H1 (cell line): ENCODE results near the gene DNAJC6. TPM values are rescaled to one million over a fixed set of nuclear protein-coding genes. Genes with fewer than 3 reads are reported as not detected.
A peak's percentile ranks its signal among the peaks of the same experiment; 100 is the strongest.

Source experiments
- CHD1 ChIP-seq: IDR thresholded peaks from 2 replicates; pipeline ENCODE4 v1.6.1; 2012; ENCODE audit warnings: low read depth, low read length, improper control_type of control experiment
- E2F6 ChIP-seq: IDR thresholded peaks from 2 replicates; pipeline ENCODE4 v1.6.1; 2012; ENCODE audit warnings: inconsistent platforms
- HDAC2 ChIP-seq, 2 experiments: fragments of 300-600 bp in 1 of 2; sonication (generic) in 1 of 2; IDR thresholded peaks; 2 replicates each; pipeline ENCODE4 v1.6.1; 2011 to 2012; ENCODE audit warnings: low read depth in 2 of 2, low read length in 2 of 2, mild to moderate bottlenecking in 2 of 2, moderate library complexity in 2 of 2, borderline replicate concordance in 1 of 2, inconsistent platforms in 1 of 2
- KDM1A ChIP-seq: fragments of 200-600, 300-600 bp; sonication (generic); IDR thresholded peaks from 2 replicates; pipeline ENCODE4 v1.7.1; 2016; ENCODE audit warnings: mild to moderate bottlenecking, low read length, borderline replicate concordance
- RBBP5 ChIP-seq: IDR thresholded peaks from 2 replicates; pipeline ENCODE4 v1.7.1; 2012; ENCODE audit warnings: low read depth, mild to moderate bottlenecking, inconsistent platforms, low read length, moderate library complexity, borderline replicate concordance
- SIN3A ChIP-seq, 2 experiments: IDR thresholded peaks in 1 of 2; conservative IDR thresholded peaks in 1 of 2; 2 replicates each; pipeline ENCODE4 v1.6.1; 2011 to 2012; ENCODE audit warnings: low read length in 2 of 2, improper control_type of control experiment in 1 of 2, low read depth in 1 of 2, mild to moderate bottlenecking in 1 of 2
- SP2 ChIP-seq: IDR thresholded peaks from 2 replicates; pipeline ENCODE4 v1.6.1; 2012; ENCODE audit warnings: mild to moderate bottlenecking, low read length, inconsistent platforms
- TEAD4 ChIP-seq: IDR thresholded peaks from 2 replicates; pipeline ENCODE4 v1.6.1; 2012; ENCODE audit warnings: low read depth, low read length, inconsistent platforms, mixed read lengths
- polyA plus RNA-seq, 7 experiments: library from polyadenylated mRNA; depleted of rRNA in 3 of 7; stranded (reverse) in 5 of 7; unstranded in 2 of 7; fragments of >200 nt in 5 of 7; fragments of 200-250 nt in 2 of 7; gene quantifications; 1 replicate in 5 of 7; 2 replicates in 1 of 7; 4 replicates in 1 of 7; pipeline versions ENCODE4 v1.2.1 to v1.2.3, GENCODE V29; 2011 to 2013; ENCODE audit warnings: missing spikeins in 2 of 7, mixed read lengths in 2 of 7
- total RNA-seq: library from RNA; stranded (reverse); fragmentation: NEBNext Ultra II Directional; extraction: Animal tissue kit (Norgen Biotek cat#: 25700); gene quantifications from 2 replicates; pipeline ENCODE4 v1.2.1, GENCODE V29; 2021
- TF ChIP-seq, protein P1 (sequence below): fragments of 300-600 bp; sonication (generic); IDR thresholded peaks from 2 replicates; pipeline ENCODE4 v1.7.1; 2012; ENCODE audit warnings: low read length, moderate library complexity, mild to moderate bottlenecking, inconsistent platforms; ENCODE audit not compliant: insufficient replicate concordance

The DNAJC6 gene
- total and polyA plus RNA-seq, 2 of the 8 experiments (the other 6 are each of a cell fraction or from before 2014, with no cell fraction given) = 1.6 to 3.0 TPM

DNA sequence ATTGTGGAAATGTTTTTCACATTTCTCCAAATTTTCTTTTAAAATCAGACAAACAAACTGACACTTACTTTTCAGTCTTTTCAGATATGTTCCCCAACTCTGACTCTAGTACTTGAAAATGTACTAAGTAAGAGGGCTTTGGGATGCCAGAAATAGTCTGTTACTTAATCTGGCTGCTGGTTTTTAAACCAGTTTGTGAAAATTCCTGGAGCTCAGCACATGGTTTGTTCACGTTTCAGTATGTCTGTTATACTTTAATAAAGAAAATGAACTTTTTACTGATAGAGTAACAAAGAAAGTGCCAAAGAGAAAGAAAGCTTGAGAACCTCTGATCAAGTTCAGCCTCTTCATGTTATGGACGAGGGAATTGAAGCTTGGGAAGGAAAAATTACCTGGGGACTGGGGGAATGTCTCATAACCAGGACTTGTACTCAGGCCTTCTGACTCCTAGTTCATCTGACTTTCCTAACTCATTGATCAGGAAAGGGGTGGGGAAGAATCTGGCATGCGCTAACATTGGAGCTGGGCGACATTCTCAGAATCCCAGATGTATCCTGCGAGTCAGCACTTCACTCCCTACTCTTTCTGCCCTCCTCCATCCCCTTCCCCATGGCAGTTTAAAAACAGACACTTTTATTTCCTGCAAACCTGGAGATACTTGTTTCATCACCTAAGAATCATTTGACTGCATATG lies 30.8 kb upstream of the DNAJC6 start (continued):
- TF ChIP-seq, protein P1, sequence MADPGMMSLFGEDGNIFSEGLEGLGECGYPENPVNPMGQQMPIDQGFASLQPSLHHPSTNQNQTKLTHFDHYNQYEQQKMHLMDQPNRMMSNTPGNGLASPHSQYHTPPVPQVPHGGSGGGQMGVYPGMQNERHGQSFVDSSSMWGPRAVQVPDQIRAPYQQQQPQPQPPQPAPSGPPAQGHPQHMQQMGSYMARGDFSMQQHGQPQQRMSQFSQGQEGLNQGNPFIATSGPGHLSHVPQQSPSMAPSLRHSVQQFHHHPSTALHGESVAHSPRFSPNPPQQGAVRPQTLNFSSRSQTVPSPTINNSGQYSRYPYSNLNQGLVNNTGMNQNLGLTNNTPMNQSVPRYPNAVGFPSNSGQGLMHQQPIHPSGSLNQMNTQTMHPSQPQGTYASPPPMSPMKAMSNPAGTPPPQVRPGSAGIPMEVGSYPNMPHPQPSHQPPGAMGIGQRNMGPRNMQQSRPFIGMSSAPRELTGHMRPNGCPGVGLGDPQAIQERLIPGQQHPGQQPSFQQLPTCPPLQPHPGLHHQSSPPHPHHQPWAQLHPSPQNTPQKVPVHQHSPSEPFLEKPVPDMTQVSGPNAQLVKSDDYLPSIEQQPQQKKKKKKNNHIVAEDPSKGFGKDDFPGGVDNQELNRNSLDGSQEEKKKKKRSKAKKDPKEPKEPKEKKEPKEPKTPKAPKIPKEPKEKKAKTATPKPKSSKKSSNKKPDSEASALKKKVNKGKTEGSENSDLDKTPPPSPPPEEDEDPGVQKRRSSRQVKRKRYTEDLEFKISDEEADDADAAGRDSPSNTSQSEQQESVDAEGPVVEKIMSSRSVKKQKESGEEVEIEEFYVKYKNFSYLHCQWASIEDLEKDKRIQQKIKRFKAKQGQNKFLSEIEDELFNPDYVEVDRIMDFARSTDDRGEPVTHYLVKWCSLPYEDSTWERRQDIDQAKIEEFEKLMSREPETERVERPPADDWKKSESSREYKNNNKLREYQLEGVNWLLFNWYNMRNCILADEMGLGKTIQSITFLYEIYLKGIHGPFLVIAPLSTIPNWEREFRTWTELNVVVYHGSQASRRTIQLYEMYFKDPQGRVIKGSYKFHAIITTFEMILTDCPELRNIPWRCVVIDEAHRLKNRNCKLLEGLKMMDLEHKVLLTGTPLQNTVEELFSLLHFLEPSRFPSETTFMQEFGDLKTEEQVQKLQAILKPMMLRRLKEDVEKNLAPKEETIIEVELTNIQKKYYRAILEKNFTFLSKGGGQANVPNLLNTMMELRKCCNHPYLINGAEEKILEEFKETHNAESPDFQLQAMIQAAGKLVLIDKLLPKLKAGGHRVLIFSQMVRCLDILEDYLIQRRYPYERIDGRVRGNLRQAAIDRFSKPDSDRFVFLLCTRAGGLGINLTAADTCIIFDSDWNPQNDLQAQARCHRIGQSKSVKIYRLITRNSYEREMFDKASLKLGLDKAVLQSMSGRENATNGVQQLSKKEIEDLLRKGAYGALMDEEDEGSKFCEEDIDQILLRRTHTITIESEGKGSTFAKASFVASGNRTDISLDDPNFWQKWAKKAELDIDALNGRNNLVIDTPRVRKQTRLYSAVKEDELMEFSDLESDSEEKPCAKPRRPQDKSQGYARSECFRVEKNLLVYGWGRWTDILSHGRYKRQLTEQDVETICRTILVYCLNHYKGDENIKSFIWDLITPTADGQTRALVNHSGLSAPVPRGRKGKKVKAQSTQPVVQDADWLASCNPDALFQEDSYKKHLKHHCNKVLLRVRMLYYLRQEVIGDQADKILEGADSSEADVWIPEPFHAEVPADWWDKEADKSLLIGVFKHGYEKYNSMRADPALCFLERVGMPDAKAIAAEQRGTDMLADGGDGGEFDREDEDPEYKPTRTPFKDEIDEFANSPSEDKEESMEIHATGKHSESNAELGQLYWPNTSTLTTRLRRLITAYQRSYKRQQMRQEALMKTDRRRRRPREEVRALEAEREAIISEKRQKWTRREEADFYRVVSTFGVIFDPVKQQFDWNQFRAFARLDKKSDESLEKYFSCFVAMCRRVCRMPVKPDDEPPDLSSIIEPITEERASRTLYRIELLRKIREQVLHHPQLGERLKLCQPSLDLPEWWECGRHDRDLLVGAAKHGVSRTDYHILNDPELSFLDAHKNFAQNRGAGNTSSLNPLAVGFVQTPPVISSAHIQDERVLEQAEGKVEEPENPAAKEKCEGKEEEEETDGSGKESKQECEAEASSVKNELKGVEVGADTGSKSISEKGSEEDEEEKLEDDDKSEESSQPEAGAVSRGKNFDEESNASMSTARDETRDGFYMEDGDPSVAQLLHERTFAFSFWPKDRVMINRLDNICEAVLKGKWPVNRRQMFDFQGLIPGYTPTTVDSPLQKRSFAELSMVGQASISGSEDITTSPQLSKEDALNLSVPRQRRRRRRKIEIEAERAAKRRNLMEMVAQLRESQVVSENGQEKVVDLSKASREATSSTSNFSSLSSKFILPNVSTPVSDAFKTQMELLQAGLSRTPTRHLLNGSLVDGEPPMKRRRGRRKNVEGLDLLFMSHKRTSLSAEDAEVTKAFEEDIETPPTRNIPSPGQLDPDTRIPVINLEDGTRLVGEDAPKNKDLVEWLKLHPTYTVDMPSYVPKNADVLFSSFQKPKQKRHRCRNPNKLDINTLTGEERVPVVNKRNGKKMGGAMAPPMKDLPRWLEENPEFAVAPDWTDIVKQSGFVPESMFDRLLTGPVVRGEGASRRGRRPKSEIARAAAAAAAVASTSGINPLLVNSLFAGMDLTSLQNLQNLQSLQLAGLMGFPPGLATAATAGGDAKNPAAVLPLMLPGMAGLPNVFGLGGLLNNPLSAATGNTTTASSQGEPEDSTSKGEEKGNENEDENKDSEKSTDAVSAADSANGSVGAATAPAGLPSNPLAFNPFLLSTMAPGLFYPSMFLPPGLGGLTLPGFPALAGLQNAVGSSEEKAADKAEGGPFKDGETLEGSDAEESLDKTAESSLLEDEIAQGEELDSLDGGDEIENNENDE = no peak
- TF ChIP-seq SP2 (no peak), TEAD4 (peak; percentile 56; the same call in 1 of the 2 replicates), HDAC2 (IDR thresholded peaks at IDR 0.05; ENCODE audit: borderline replicate concordance in 1 of 2, low read depth in 2 of 2, low read length in 2 of 2) (no peak), CHD1 (no peak), SIN3A (conservative IDR thresholded peaks at IDR 0.05 in 1 of 2, IDR thresholded peaks at IDR 0.05 in 1 of 2; ENCODE audit: low read depth in 1 of 2, low read length in 2 of 2) (peak in 1 of 2 experiments; percentile 45; a peak in 1 of 4 replicates), RBBP5 (0 out of 2 replicates have a peak, but pooled peaks have one; percentile 49), KDM1A (0 out of 2 replicates have a peak, but pooled peaks have one; percentile 14), E2F6 (no peak)
